Naive thymus-derived CD4-positive, alpha-beta T cell (primary cell): ENCODE results near the gene MOK. TPM values are rescaled to one million over a fixed set of nuclear protein-coding genes. Genes with fewer than 3 reads are reported as not detected.
"Not testable (repeated sequence)": the region's sequence is repeated elsewhere in the genome, so short reads cannot be mapped to it uniquely, and the experiment has no call there.

Experiments
- ATAC-seq: fragments of 150-1000 bp; cut with Tn5 transposase; 2 replicates; pipeline ENCODE4 v1.10.0; 2021; ENCODE audit warnings: mild to moderate bottlenecking, moderate library complexity
- CTCF ChIA-PET: fragments of 350-600 bp; sonication (Branson Sonifier 250); formaldehyde crosslinking; loops from one replicate; lab custom pipeline; 2021; ENCODE audit warnings: antibody characterized with exemption; lab: Charles Lee
- POLR2A ChIA-PET: fragments of 350-600 bp; sonication (Branson Sonifier 250); formaldehyde crosslinking; loops from one replicate; lab custom pipeline; 2021; ENCODE audit warnings: antibody characterized with exemption, inconsistent platforms; lab: Charles Lee
- DNase-seq, 9 donors: peaks; one replicate each; pipeline versions ENCODE4 v3.0.0 to v3.0.0-alpha.2; 2020 to 2022; ENCODE audit warnings: mixed read lengths in 1 of 9
- H3K27ac ChIP-seq: one replicate; pipeline ENCODE4 v1.7.0; 2013; ENCODE audit warnings: mild to moderate bottlenecking, low read depth, low read length, moderate library complexity
- H3K27me3 ChIP-seq, 2 donors: one replicate each; pipeline ENCODE4 v1.7.0; 2013; ENCODE audit warnings: low read length in 2 of 2, mild to moderate bottlenecking in 2 of 2, moderate library complexity in 2 of 2; ENCODE audit not compliant: control insufficient read depth in 2 of 2, insufficient read depth in 2 of 2
- H3K36me3 ChIP-seq, 3 experiments: 1 replicate in 2 of 3; 2 replicates in 1 of 3; pipeline ENCODE4 v1.7.0; 2013; ENCODE audit warnings: low read length in 3 of 3, mild to moderate bottlenecking in 3 of 3, moderate library complexity in 1 of 3; ENCODE audit not compliant: insufficient read depth in 3 of 3, control insufficient read depth in 2 of 3
- H3K4me1 ChIP-seq, 2 donors: one replicate each; pipeline ENCODE4 v1.7.0; 2013; ENCODE audit warnings: low read length in 2 of 2, mild to moderate bottlenecking in 2 of 2, moderate library complexity in 1 of 2; ENCODE audit not compliant: control insufficient read depth in 2 of 2, insufficient read depth in 2 of 2
- H3K4me3 ChIP-seq: 2 replicates; pipeline ENCODE4 v1.7.0; 2013; ENCODE audit warnings: mild to moderate bottlenecking, low read length
- H3K9me3 ChIP-seq, 3 experiments: 1 replicate in 2 of 3; 2 replicates in 1 of 3; pipeline ENCODE4 v1.7.0; 2013; ENCODE audit warnings: low read length in 3 of 3; ENCODE audit not compliant: control insufficient read depth in 2 of 3
- H3K27ac Mint-ChIP-seq, 9 donors: one replicate each; pipeline ENCODE4 v1.8.0; 2020 to 2022; ENCODE audit warnings: mixed read lengths in 9 of 9, mild to moderate bottlenecking in 8 of 9, moderate library complexity in 5 of 9, inconsistent platforms in 2 of 9
- H3K27me3 Mint-ChIP-seq, 5 donors: one replicate each; pipeline ENCODE4 v1.8.0; 2021 to 2022; ENCODE audit warnings: mixed read lengths in 5 of 5, mild to moderate bottlenecking in 1 of 5
- H3K36me3 Mint-ChIP-seq, 5 donors: one replicate each; pipeline ENCODE4 v1.8.0; 2020 to 2022; ENCODE audit warnings: mixed read lengths in 5 of 5, mild to moderate bottlenecking in 3 of 5, inconsistent platforms in 1 of 5
- H3K4me1 Mint-ChIP-seq, 7 donors: one replicate each; pipeline ENCODE4 v1.8.0; 2020 to 2022; ENCODE audit warnings: mixed read lengths in 7 of 7, mild to moderate bottlenecking in 3 of 7, inconsistent platforms in 1 of 7
- H3K4me3 Mint-ChIP-seq, 10 donors: one replicate each; pipeline ENCODE4 v1.8.0; 2020 to 2022; ENCODE audit warnings: mild to moderate bottlenecking in 10 of 10, mixed read lengths in 10 of 10, moderate library complexity in 6 of 10, inconsistent platforms in 2 of 10
- H3K9me3 Mint-ChIP-seq, 11 donors: one replicate each; pipeline ENCODE4 v1.8.0; 2020 to 2022; ENCODE audit warnings: mixed read lengths in 11 of 11, mild to moderate bottlenecking in 4 of 11, inconsistent platforms in 1 of 11, moderate library complexity in 1 of 11
- intact Hi-C, 2 donors: fragments of 100-400 bp; cut with micrococcal nuclease; formaldehyde crosslinking; loops; one replicate each; pipeline ENCODE4 v1.15.1; 2023
- polyA plus RNA-seq, 2 donors: library from polyadenylated mRNA; unstranded; fragments of 300-500 nt; fragmentation: Illumina TruSeq; gene quantifications; one replicate each; pipeline ENCODE4 v1.2.3, GENCODE V29; 2021
- total RNA-seq, 6 experiments: library from RNA in 5 of 6; stranded (reverse) in 5 of 6; gene quantifications; 1 replicate in 5 of 6; 2 replicates in 1 of 6; pipeline ENCODE4 v1.2.3 and lab custom pipeline; 2021 to 2026

Gene MOK
- total and polyA plus RNA-seq, 7 experiments from 2014 or later = 1.3 to 3.5 (median 1.9) TPM

DNA sequence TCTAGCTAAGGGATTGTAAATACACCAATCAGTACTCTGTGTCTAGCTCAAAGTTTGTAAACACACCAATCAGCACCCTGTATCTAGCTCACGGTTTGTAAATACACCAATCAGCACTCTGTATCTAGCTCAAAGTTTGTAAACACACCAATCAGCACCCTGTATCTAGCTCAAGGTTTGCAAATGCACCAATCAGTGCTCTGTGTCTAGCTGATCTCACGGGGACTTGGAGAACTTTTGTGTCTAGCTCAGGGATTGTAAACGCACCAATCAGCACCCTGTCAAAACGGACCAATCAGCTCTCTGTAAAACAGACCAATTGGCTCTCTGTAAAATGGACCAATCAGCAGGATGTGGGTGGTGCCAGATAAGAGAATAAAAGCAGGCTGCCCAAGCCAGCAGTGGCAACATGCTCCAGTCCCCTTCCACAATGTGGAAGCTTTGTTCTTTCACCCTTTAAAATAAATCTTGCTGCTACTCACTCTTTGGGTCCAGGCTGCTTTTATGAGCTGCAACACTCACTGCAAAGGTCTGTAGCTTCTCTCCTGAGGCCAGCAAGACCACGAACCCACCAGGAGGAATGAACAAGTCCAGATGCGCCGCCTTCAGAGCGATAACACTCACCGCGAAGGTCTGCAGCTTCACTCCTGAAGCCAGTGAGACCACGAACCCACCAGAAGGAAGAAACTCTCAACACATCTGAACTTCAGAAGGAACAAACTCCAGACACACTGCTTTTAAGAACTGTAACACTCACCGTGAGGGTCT is 6.5 kb downstream of the MOK start:
- CTCF ChIA-PET = interaction anchor here (0.7 to 1.2 kb wide), 2 partner anchors 16 to 160 kb away, joined by 3 read pairs; no protein-coding TSS in a partner anchor
- H3K9me3 Mint-ChIP-seq, H3K36me3 ChIP-seq, H3K4me1 ChIP-seq, intact Hi-C loops, H3K4me3 Mint-ChIP-seq, H3K4me1 Mint-ChIP-seq, H3K27me3 ChIP-seq, DNase-seq, H3K27me3 Mint-ChIP-seq, H3K4me3 ChIP-seq, H3K36me3 Mint-ChIP-seq, POLR2A ChIA-PET, ATAC-seq, H3K27ac Mint-ChIP-seq, H3K27ac ChIP-seq, H3K9me3 ChIP-seq: not testable (repeated sequence)

DNA sequence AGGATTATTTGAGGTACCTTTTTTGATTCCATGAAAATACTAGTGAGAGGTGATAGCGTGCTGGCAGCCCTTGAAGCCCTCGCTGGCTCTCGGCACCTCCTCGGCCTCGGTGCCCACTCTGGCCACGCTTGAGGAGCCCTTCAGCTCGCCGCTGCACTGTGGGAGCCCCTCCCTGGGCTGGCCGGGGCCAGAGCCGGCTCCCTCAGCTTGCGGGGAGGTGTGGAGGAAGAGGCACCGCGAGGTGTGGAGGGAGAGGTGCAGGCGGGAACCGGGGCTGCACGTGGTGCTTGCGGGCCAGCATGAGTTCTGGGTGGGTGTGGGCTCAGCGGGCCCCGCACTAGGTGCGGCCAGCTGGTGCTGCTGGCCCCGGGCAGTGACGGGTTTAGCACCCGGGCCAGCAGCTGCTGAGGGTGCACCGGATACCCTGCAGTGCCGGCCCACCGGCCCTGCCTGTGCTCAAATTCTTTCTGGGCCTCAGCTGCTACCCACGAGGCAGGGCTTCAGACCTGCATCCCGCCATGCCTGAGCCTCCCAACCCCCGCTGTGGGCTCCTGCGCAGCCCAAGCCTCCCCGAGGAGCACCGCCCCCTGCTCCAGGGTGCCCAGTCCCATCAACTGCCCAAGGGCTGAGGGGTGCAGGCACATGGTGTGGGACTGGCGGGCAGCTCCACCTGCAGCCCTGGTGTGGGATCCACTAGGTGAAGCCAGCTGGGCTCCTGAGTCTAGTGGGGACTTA is 7.4 kb downstream of the MOK start:
- H3K9me3 Mint-ChIP-seq = no peaks in the 10 kb centered on the region
- DNase-seq = no peak
- no peak overlapping the region for H3K27ac Mint-ChIP-seq
- H3K4me1 Mint-ChIP-seq = no peaks in the 10 kb centered on the region
- peaks cover 0 to 4% (median 0%) of the 10 kb centered on the region in 5 donors for H3K27me3 Mint-ChIP-seq
- no peaks in the 10 kb centered on the region for H3K36me3 Mint-ChIP-seq
- H3K4me3 Mint-ChIP-seq = no peak overlapping the region
- H3K27ac ChIP-seq = no peak overlapping the region
- no peaks in the 10 kb centered on the region for H3K4me1 ChIP-seq
- H3K4me3 ChIP-seq = no peak overlapping the region
- H3K36me3 ChIP-seq = no peaks in the 10 kb centered on the region
- POLR2A ChIA-PET = no interaction called here
- intact Hi-C loops = no loop called here
- no peaks in the 10 kb centered on the region for H3K9me3 ChIP-seq
- CTCF ChIA-PET = interaction anchor here (1.2 kb wide), 1 partner anchor 17 kb away, joined by 3 read pairs; no protein-coding TSS in a partner anchor
- ATAC-seq = no peak
- H3K27me3 ChIP-seq = no peaks in the 10 kb centered on the region

DNA sequence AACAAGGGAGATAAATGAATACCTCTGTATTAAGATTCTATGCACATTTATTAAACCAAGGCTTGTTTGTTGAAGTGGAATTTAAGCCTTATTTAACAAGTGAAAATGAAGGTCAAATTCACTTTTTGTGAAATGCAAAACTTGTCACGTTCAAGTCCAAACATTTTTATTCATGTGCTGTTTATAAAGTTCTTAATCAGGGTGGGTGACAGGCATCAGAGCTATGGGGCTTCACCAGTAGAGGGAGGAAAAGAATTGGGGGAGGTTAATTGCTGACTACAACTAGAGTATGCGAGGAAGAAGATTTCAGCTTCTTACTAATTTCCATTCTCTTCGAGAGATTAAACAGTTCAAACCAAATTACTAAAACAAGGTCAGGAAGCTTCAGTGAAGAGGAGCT is 9.7 kb downstream of the MOK start:
- H3K27me3 ChIP-seq = no peaks in the 10 kb centered on the region
- H3K9me3 Mint-ChIP-seq = no peaks in the 10 kb centered on the region
- ATAC-seq (no peak), DNase-seq (no peak)
- no peaks in the 10 kb centered on the region for H3K9me3 ChIP-seq
- ChIA-PET POLR2A (no interaction called here), CTCF (interaction anchor here (1.3 kb wide), 1 partner anchor 10 kb away, joined by 4 read pairs; the partner anchor contains the start of gene MOK)
- H3K27ac Mint-ChIP-seq = no peak overlapping the region
- intact Hi-C loops = no loop called here
- no peak overlapping the region for H3K4me3 ChIP-seq
- H3K4me1 Mint-ChIP-seq = no peaks in the 10 kb centered on the region
- H3K36me3 ChIP-seq = no peaks in the 10 kb centered on the region
- no peaks in the 10 kb centered on the region for H3K4me1 ChIP-seq
- H3K4me3 Mint-ChIP-seq = no peak overlapping the region
- H3K27me3 Mint-ChIP-seq = peaks cover 0 to 4% (median 0%) of the 10 kb centered on the region in 5 donors
- H3K36me3 Mint-ChIP-seq = no peaks in the 10 kb centered on the region
- H3K27ac ChIP-seq = no peak overlapping the region

DNA sequence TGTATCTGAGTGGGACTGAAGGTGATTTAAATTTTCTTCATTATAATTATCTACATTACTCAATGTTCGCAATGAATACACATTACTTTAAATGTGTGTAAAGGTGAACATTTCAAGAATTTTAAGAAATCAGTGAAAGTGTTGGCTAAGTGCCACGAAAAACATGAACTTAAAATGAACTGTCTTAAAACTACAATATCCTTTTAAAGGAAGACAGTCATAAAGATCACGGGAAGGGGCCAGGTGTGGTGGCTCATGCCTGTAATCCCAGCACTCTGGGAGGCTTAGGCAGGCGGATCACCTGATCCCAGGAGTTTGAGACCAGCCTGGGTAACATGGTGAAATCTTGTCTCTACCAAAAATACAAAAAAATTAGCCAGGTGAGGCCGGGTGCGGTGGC is 11.2 kb downstream of the MOK start:
- H3K27ac ChIP-seq = no peak overlapping the region
- Mint-ChIP-seq H3K27ac (no peak overlapping the region), H3K4me3 (no peak overlapping the region), H3K36me3 (no peaks in the 10 kb centered on the region), H3K4me1 (no peaks in the 10 kb centered on the region), H3K27me3 (peaks cover 0 to 4% (median 0%) of the 10 kb centered on the region in 5 donors), H3K9me3 (no peaks in the 10 kb centered on the region)
- H3K4me3 ChIP-seq = no peak overlapping the region
- DNase-seq (no peak), ATAC-seq (no peak)
- H3K36me3 ChIP-seq = no peaks in the 10 kb centered on the region
- CTCF ChIA-PET = no interaction called here
- intact Hi-C loops = no loop called here
- no peaks in the 10 kb centered on the region for H3K9me3 ChIP-seq
- no peaks in the 10 kb centered on the region for H3K27me3 ChIP-seq
- POLR2A ChIA-PET = no interaction called here
- no peaks in the 10 kb centered on the region for H3K4me1 ChIP-seq

DNA sequence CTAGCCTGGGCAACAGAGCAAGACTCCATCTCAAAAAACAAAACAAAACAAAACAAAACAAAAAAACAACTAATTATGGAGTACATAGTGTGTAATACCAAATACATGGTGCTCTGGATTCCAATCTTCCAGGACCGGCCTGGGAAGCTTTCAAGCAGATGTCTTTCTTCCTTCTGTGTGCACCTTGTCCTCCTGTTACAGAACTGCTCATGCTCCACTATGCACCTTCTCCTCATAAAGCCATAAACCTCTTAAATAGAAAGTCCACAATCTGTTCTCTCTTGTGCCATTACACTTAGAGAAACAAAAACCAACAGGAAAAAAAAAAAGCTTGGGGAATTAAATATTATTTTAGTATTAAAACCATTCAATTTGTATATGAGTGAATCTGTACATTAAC is 12.5 kb downstream of the MOK start:
- POLR2A ChIA-PET = no interaction called here
- H3K27ac Mint-ChIP-seq = no peak overlapping the region

DNA sequence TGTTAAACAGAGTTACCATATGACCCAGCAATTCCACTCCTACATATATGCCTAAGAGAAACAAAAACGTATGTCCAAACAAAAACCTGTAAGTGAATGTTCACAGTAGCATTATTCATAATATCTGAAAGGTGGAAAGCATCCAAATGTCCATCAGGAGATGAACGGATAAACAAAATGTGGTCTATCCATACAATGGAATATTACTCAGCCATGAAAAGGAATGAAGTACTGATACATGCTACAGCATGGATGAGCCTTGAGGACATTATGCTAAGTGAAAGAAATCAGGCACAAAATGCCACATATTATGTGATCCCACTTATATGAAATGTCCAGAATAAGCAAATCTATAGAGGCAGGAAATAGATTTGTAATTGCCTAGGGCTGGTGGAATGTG is 16.8 kb downstream of the MOK start:
- Histone ChIP-seq H3K9me3 (no peaks in the 10 kb centered on the region), H3K4me1 (no peaks in the 10 kb centered on the region), H3K27me3 (no peaks in the 10 kb centered on the region), H3K36me3 (no peaks in the 10 kb centered on the region), H3K27ac (no peak overlapping the region), H3K4me3 (no peak overlapping the region)
- H3K27ac Mint-ChIP-seq = no peak overlapping the region
- ChIA-PET CTCF (no interaction called here), POLR2A (no interaction called here)
- no peak overlapping the region for H3K4me3 Mint-ChIP-seq
- DNase-seq (no peak), ATAC-seq (no peak)
- intact Hi-C loops = no loop called here
- no peaks in the 10 kb centered on the region for H3K27me3 Mint-ChIP-seq
- H3K9me3 Mint-ChIP-seq = no peaks in the 10 kb centered on the region
- H3K36me3 Mint-ChIP-seq = no peaks in the 10 kb centered on the region
- no peaks in the 10 kb centered on the region for H3K4me1 Mint-ChIP-seq

More for the DNA sequence above, 12.5 kb downstream of the MOK start:
- H3K4me3 Mint-ChIP-seq = no peak overlapping the region
- H3K27me3 Mint-ChIP-seq = peaks cover 0 to 4% (median 0%) of the 10 kb centered on the region in 5 donors
- Histone ChIP-seq H3K36me3 (no peaks in the 10 kb centered on the region), H3K4me1 (no peaks in the 10 kb centered on the region), H3K27me3 (no peaks in the 10 kb centered on the region), H3K4me3 (no peak overlapping the region), H3K27ac (no peak overlapping the region), H3K9me3 (no peaks in the 10 kb centered on the region)
- ATAC-seq (no peak), DNase-seq (no peak)
- H3K36me3 Mint-ChIP-seq = no peaks in the 10 kb centered on the region
- no peaks in the 10 kb centered on the region for H3K9me3 Mint-ChIP-seq
- no peaks in the 10 kb centered on the region for H3K4me1 Mint-ChIP-seq
- intact Hi-C loops = no loop called here
- CTCF ChIA-PET = no interaction called here
